ENCODE results near the gene GNAI3.

The GNAI3 gene

GRCh38 chr1:109632671-109633346, 84.4 kb downstream of the GNAI3 start:
- H3K36me3 Mint-ChIP-seq: peaks cover 25 to 41% of the 10 kb centered on the region in 2 donors
- H3K27me3 Mint-ChIP-seq: no peaks in the 10 kb centered on the region
- peaks cover 11 to 15% of the 10 kb centered on the region in 2 donors for H3K4me1 Mint-ChIP-seq
- no peak overlapping the region for H3K4me3 Mint-ChIP-seq
- DNase-seq: no peak
- ATAC-seq (replicated peaks): no peak
- no peaks in the 10 kb centered on the region for H3K9me3 Mint-ChIP-seq
- H3K27ac Mint-ChIP-seq: no peak overlapping the region

GRCh38 chr1:109634292-109634691, 85.9 kb downstream of the GNAI3 start:
- Mint-ChIP-seq H3K27me3 (peaks cover 0 to 12% of the 10 kb centered on the region in 2 donors), H3K27ac (no peak overlapping the region), H3K36me3 (peaks cover 22 to 28% of the 10 kb centered on the region in 2 donors), H3K9me3 (no peaks in the 10 kb centered on the region), H3K4me1 (peaks cover 11 to 15% of the 10 kb centered on the region in 2 donors), H3K4me3 (peak overlapping the region in 1 of 2 donors; percentile 3)
- no peak for DNase-seq
- peak; percentile 80 to 88 for ATAC-seq (replicated peaks)

GRCh38 chr1:109634771-109635750, 86.6 kb downstream of the GNAI3 start:
- peaks cover 14 to 20% of the 10 kb centered on the region in 2 donors for H3K36me3 Mint-ChIP-seq
- H3K4me3 Mint-ChIP-seq: peak overlapping the region in 1 of 2 donors; percentile 3
- peaks cover 14 to 18% of the 10 kb centered on the region in 2 donors for H3K4me1 Mint-ChIP-seq
- no peak overlapping the region for H3K27ac Mint-ChIP-seq
- DNase-seq (no peak), ATAC-seq (replicated peaks) (no peak)
- H3K9me3 Mint-ChIP-seq: no peaks in the 10 kb centered on the region
- H3K27me3 Mint-ChIP-seq: peaks cover 2 to 15% of the 10 kb centered on the region in 2 donors

GRCh38 chr1:109635862-109636200, 87.4 kb downstream of the GNAI3 start:
- no peak overlapping the region for H3K4me3 Mint-ChIP-seq
- no peak for DNase-seq
- H3K36me3 Mint-ChIP-seq: peaks cover 13 to 17% of the 10 kb centered on the region in 2 donors
- H3K9me3 Mint-ChIP-seq: no peaks in the 10 kb centered on the region
- no peak overlapping the region for H3K27ac Mint-ChIP-seq
- H3K4me1 Mint-ChIP-seq: peaks cover 17 to 25% of the 10 kb centered on the region in 2 donors
- ATAC-seq (replicated peaks): no peak
- H3K27me3 Mint-ChIP-seq: peaks cover 3 to 17% of the 10 kb centered on the region in 2 donors

- H3K9me3 Mint-ChIP-seq: no peaks in the 10 kb centered on the region
- no peak for ATAC-seq (replicated peaks)
- H3K27ac Mint-ChIP-seq: no peak overlapping the region
- H3K27me3 Mint-ChIP-seq: peaks cover 3 to 17% of the 10 kb centered on the region in 2 donors
- H3K4me1 Mint-ChIP-seq: peaks cover 17 to 25% of the 10 kb centered on the region in 2 donors
- H3K4me3 Mint-ChIP-seq: no peak overlapping the region
- no peak for DNase-seq
- H3K36me3 Mint-ChIP-seq: peaks cover 10 to 11% of the 10 kb centered on the region in 2 donors
Measured at GRCh38 chr1:109636201-109636952, 88.0 kb downstream of the GNAI3 start.

GRCh38 chr1:109637446-109637845, 89.0 kb downstream of the GNAI3 start:
- DNase-seq (no peak), ATAC-seq (replicated peaks) (no peak)
- Mint-ChIP-seq H3K4me1 (peaks cover 17 to 25% of the 10 kb centered on the region in 2 donors), H3K27me3 (peaks cover 3 to 17% of the 10 kb centered on the region in 2 donors), H3K27ac (no peak overlapping the region), H3K9me3 (no peaks in the 10 kb centered on the region), H3K36me3 (peaks cover 3 to 4% of the 10 kb centered on the region in 2 donors), H3K4me3 (no peak overlapping the region)

GRCh38 chr1:109639063-109639840, 90.8 kb downstream of the GNAI3 start:
- Mint-ChIP-seq H3K4me3 (no peak overlapping the region), H3K4me1 (peaks cover 27 to 40% of the 10 kb centered on the region in 2 donors), H3K27me3 (peaks cover 3 to 17% of the 10 kb centered on the region in 2 donors), H3K36me3 (no peaks in the 10 kb centered on the region), H3K27ac (no peak overlapping the region), H3K9me3 (no peaks in the 10 kb centered on the region)
- DNase-seq (no peak), ATAC-seq (replicated peaks) (no peak)

- no peaks in the 10 kb centered on the region for H3K36me3 Mint-ChIP-seq
- H3K4me3 Mint-ChIP-seq: peak overlapping the region in 1 of 2 donors; percentile 10
- peak overlapping the region; percentile 37 for H3K27ac Mint-ChIP-seq
- DNase-seq: no peak
- no peaks in the 10 kb centered on the region for H3K9me3 Mint-ChIP-seq
- peaks cover 22 to 35% of the 10 kb centered on the region in 2 donors for H3K4me1 Mint-ChIP-seq
- ATAC-seq (replicated peaks): peak in 1 of 2 donors; percentile 4
- H3K27me3 Mint-ChIP-seq: peaks cover 3 to 17% of the 10 kb centered on the region in 2 donors
Measured at GRCh38 chr1:109639841-109640184, 91.4 kb downstream of the GNAI3 start.

GRCh38 chr1:109640285-109640865, 92.0 kb downstream of the GNAI3 start:
- Mint-ChIP-seq H3K4me3 (peak overlapping the region in 1 of 2 donors; percentile 10), H3K36me3 (no peaks in the 10 kb centered on the region), H3K9me3 (no peaks in the 10 kb centered on the region), H3K27me3 (peaks cover 3 to 17% of the 10 kb centered on the region in 2 donors), H3K27ac (peak overlapping the region; percentile 37), H3K4me1 (peaks cover 18 to 30% of the 10 kb centered on the region in 2 donors)
- peak; percentile 73 to 79 for ATAC-seq (replicated peaks)
- peak; percentile 73 for DNase-seq

GRCh38 chr1:109641078-109641740, 92.8 kb downstream of the GNAI3 start:
- Mint-ChIP-seq H3K4me3 (no peak overlapping the region), H3K4me1 (peaks cover 17 to 26% of the 10 kb centered on the region in 2 donors), H3K27me3 (peaks cover 3 to 17% of the 10 kb centered on the region in 2 donors), H3K9me3 (no peaks in the 10 kb centered on the region), H3K27ac (no peak overlapping the region), H3K36me3 (no peaks in the 10 kb centered on the region)
- DNase-seq (no peak), ATAC-seq (replicated peaks) (no peak)

GRCh38 chr1:109641861-109642260, 93.4 kb downstream of the GNAI3 start:
- DNase-seq: no peak
- H3K27me3 Mint-ChIP-seq: peaks cover 3 to 17% of the 10 kb centered on the region in 2 donors
- no peaks in the 10 kb centered on the region for H3K36me3 Mint-ChIP-seq
- no peak overlapping the region for H3K27ac Mint-ChIP-seq
- peaks cover 17 to 26% of the 10 kb centered on the region in 2 donors for H3K4me1 Mint-ChIP-seq
- no peaks in the 10 kb centered on the region for H3K9me3 Mint-ChIP-seq
- no peak for ATAC-seq (replicated peaks)
- no peak overlapping the region for H3K4me3 Mint-ChIP-seq

- DNase-seq (no peak), ATAC-seq (replicated peaks) (no peak)
- Mint-ChIP-seq H3K9me3 (no peaks in the 10 kb centered on the region), H3K36me3 (no peaks in the 10 kb centered on the region), H3K27ac (no peak overlapping the region), H3K4me3 (no peak overlapping the region), H3K4me1 (peaks cover 17 to 26% of the 10 kb centered on the region in 2 donors), H3K27me3 (peaks cover 3 to 17% of the 10 kb centered on the region in 2 donors)
Measured at GRCh38 chr1:109642626-109643025, 94.2 kb downstream of the GNAI3 start.

All from stimulated activated naive B cell treated with anti-CD40 and anti-IgM and Interleukin-4, amounts not matched to agents 10 μg/mL and 1 μg/mL and 100 μg/mL, for 72 hours (primary cell).